Mesenchymal stem cell (in vitro differentiated cells and primary cell): ENCODE results near the gene MYL5.

Experiments
- DNase-seq: peaks from one replicate; pipeline ENCODE4 v3.0.0-alpha.2; 2013
- H2AFZ ChIP-seq: one replicate; pipeline ENCODE4 v1.6.1; 2013; ENCODE audit warnings: low read depth, mild to moderate bottlenecking, control low read depth, inconsistent platforms, low read length, moderate library complexity
- H2AK5ac ChIP-seq: 2 replicates; pipeline ENCODE4 v1.6.1; 2013; ENCODE audit warnings: low read length, moderate library complexity, mild to moderate bottlenecking, inconsistent platforms; ENCODE audit not compliant: severe bottlenecking
- H2BK120ac ChIP-seq: one replicate; pipeline ENCODE4 v1.6.1; 2013; ENCODE audit warnings: low read depth, mild to moderate bottlenecking, inconsistent platforms, low read length, moderate library complexity
- H2BK12ac ChIP-seq, 2 experiments: one replicate each; pipeline ENCODE4 v1.6.1; 2013; ENCODE audit warnings: inconsistent platforms in 2 of 2, low read length in 2 of 2, mild to moderate bottlenecking in 2 of 2, moderate library complexity in 2 of 2, control low read depth in 1 of 2
- H2BK15ac ChIP-seq: one replicate; pipeline ENCODE4 v1.6.1; 2013; ENCODE audit warnings: mild to moderate bottlenecking, low read depth, inconsistent platforms; ENCODE audit not compliant: poor library complexity, severe bottlenecking
- H2BK5ac ChIP-seq: 2 replicates; pipeline ENCODE4 v1.6.1; 2013; ENCODE audit warnings: low read depth, mild to moderate bottlenecking, low read length, control low read depth, inconsistent platforms; ENCODE audit not compliant: poor library complexity, severe bottlenecking
- H3K14ac ChIP-seq, 2 experiments: one replicate each; pipeline ENCODE4 v1.6.1; 2013; ENCODE audit warnings: inconsistent platforms in 2 of 2, low read length in 2 of 2, control low read depth in 1 of 2, mild to moderate bottlenecking in 1 of 2, moderate library complexity in 1 of 2
- H3K18ac ChIP-seq, 2 experiments: one replicate each; pipeline ENCODE4 v1.6.1; 2013; ENCODE audit warnings: inconsistent platforms in 2 of 2, low read length in 2 of 2, control low read depth in 1 of 2, low read depth in 1 of 2, mild to moderate bottlenecking in 1 of 2
- H3K23ac ChIP-seq, 2 experiments: one replicate each; pipeline ENCODE4 v1.6.1; 2013; ENCODE audit warnings: inconsistent platforms in 2 of 2, low read length in 2 of 2, mild to moderate bottlenecking in 2 of 2, moderate library complexity in 2 of 2, control low read depth in 1 of 2
- H3K27ac ChIP-seq: 2 replicates; pipeline ENCODE4 v1.5.1; 2013; ENCODE audit warnings: mild to moderate bottlenecking, moderate library complexity, low read length, control low read depth, inconsistent platforms; ENCODE audit not compliant: poor library complexity, severe bottlenecking
- H3K27me3 ChIP-seq, 2 experiments: 2 replicates each; pipeline versions ENCODE4 v1.6.1 to v1.7.0; 2013; ENCODE audit warnings: low read length in 2 of 2, mild to moderate bottlenecking in 2 of 2, moderate library complexity in 2 of 2, control low read depth in 1 of 2, inconsistent platforms in 1 of 2; ENCODE audit not compliant: control insufficient read depth in 1 of 2, insufficient read depth in 1 of 2
- H3K36me3 ChIP-seq, 2 experiments: 2 replicates each; pipeline versions ENCODE4 v1.6.1 to v1.7.0; 2013; ENCODE audit warnings: low read length in 2 of 2, control low read depth in 1 of 2, inconsistent platforms in 1 of 2, low read depth in 1 of 2, mild to moderate bottlenecking in 1 of 2; ENCODE audit not compliant: insufficient read depth in 2 of 2, control insufficient read depth in 1 of 2
- H3K4ac ChIP-seq, 2 experiments: one replicate each; pipeline ENCODE4 v1.6.1; 2013; ENCODE audit warnings: inconsistent platforms in 2 of 2, low read length in 2 of 2, mild to moderate bottlenecking in 2 of 2, moderate library complexity in 2 of 2, control low read depth in 1 of 2, low read depth in 1 of 2
- H3K4me1 ChIP-seq: 2 replicates; pipeline ENCODE4 v1.6.1; 2013; ENCODE audit warnings: low read depth, low read length, control low read depth; ENCODE audit not compliant: control insufficient read depth, insufficient read depth
- H3K4me2 ChIP-seq: 2 replicates; pipeline ENCODE4 v1.6.1; 2013; ENCODE audit warnings: low read length, mild to moderate bottlenecking, inconsistent platforms; ENCODE audit not compliant: poor library complexity, severe bottlenecking
- H3K4me3 ChIP-seq, 2 experiments: 2 replicates each; pipeline versions ENCODE4 v1.5.1 to v1.7.0; 2013; ENCODE audit warnings: low read length in 2 of 2, mild to moderate bottlenecking in 2 of 2, control low read depth in 1 of 2, low read depth in 1 of 2; ENCODE audit not compliant: insufficient read depth in 1 of 2
- H3K79me1 ChIP-seq: replicated peaks from 2 replicates; pipeline ENCODE4 v1.6.1; 2013; ENCODE audit warnings: mild to moderate bottlenecking, control low read depth, low read length, inconsistent platforms; ENCODE audit not compliant: poor library complexity, severe bottlenecking
- H3K9ac ChIP-seq: 2 replicates; pipeline ENCODE4 v1.7.0; 2013; ENCODE audit warnings: mild to moderate bottlenecking, low read length, moderate library complexity
- H3K9me3 ChIP-seq: 2 replicates; pipeline ENCODE4 v1.7.0; 2013; ENCODE audit warnings: mild to moderate bottlenecking, low read length; ENCODE audit not compliant: control insufficient read depth
- H4K8ac ChIP-seq: one replicate; pipeline ENCODE4 v1.6.1; 2013; ENCODE audit warnings: inconsistent platforms, mild to moderate bottlenecking, low read length, moderate library complexity
- H4K91ac ChIP-seq: one replicate; pipeline ENCODE4 v1.6.1; 2013; ENCODE audit warnings: mild to moderate bottlenecking, low read length, inconsistent platforms
- WGBS: methylation state at CpG from one replicate; pipeline ENCODE4 v1.1.7; 2013; ENCODE audit warnings: mixed read lengths; 5-methylcytosine and 5-hydroxymethylcytosine counted together

MYL5 gene

DNA sequence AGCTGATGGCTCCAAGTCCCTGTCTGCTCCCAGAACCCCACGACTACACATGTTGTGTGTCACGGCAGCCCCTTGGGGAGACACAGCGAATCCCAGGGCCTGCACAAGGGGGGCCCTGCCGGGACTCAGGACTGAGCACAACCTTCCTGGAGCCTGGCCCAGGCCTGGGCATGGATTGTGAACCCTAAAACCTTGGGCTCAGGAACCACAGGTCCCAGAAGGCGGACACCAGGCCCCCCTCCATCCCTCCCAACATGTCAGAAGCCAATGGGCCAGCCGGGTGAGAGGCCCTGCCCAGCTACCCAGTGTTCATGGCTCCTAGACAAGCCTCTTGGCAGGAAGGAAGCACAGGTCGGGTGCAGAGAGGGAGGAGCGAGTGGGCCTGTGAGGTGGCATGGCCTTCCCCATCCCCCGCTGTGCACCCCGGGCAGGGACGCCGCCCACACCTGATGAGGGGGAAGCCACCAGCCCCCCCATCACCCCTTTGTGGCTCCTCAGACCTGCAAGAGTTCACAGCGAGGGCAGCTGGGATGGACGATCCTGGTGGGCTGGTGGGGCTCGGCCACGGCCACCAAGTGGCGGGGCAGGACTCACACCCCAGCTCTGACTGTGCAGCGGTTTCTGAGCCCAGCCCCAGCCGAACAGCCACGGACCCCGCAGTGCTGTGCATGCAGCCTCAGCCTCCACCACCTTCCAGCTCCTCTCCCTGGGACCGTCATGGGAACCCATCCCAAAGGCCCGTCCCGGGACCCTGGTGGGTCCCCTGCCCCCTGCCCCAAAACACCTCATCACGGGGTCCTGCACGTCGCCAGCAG is 45.3 kb upstream of the MYL5 start:
- Histone ChIP-seq H2BK5ac (no peak overlapping the region), H4K91ac (no peak overlapping the region), H4K8ac (no peak overlapping the region), H3K4me3 (no peak overlapping the region), H3K36me3 (no peaks in the 10 kb centered on the region), H2BK15ac (no peak overlapping the region), H3K9me3 (peaks cover 11% of the 10 kb centered on the region), H3K14ac (no peak overlapping the region), H3K27ac (no peak overlapping the region), H2AK5ac (no peak overlapping the region), H3K4me2 (no peak overlapping the region), H2AFZ (no peak overlapping the region), H3K18ac (no peak overlapping the region), H2BK120ac (no peak overlapping the region), H3K9ac (no peak overlapping the region), H3K4me1 (peaks cover 20% of the 10 kb centered on the region), H3K4ac (no peak overlapping the region), H3K27me3 (peaks cover 20 to 23% of the 10 kb centered on the region in 2 experiments), H3K79me1 (no peaks in the 10 kb centered on the region), H2BK12ac (no peak overlapping the region), H3K23ac (no peak overlapping the region)
- DNase-seq = no peak
- 89% methylated on average over 25 of the region's 27 CpGs for WGBS

DNA sequence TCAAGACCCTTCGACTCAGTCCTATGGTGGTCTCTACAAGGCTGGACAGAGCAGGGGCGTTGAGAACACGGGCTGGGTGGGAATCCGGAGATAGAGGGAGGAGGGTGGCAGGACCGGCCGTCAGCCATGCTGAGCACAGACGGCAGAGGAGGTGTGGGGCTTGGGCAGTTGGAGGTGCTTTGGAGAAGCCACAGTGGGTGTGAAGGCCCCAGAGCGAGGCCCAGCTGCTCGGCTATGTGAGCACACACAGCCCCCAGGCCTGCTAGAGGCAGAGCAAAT is 44.8 kb upstream of the MYL5 start:
- Histone ChIP-seq H3K4me1 (peaks cover 15% of the 10 kb centered on the region), H2BK12ac (no peak overlapping the region)

GRCh38 chr4:629915-630641 is 44.3 kb upstream of the MYL5 start:
- H3K36me3 ChIP-seq = no peaks in the 10 kb centered on the region
- H3K27me3 ChIP-seq = peaks cover 16 to 23% of the 10 kb centered on the region in 2 experiments
- WGBS = 75% methylated on average over 20 of the region's 20 CpGs
- H2BK15ac ChIP-seq = no peak overlapping the region
- H3K27ac ChIP-seq = no peak overlapping the region
- no peak overlapping the region for H4K8ac ChIP-seq
- no peak overlapping the region for H3K4ac ChIP-seq
- no peaks in the 10 kb centered on the region for H3K79me1 ChIP-seq
- no peak overlapping the region for H2AK5ac ChIP-seq
- no peak overlapping the region for H2BK12ac ChIP-seq
- H3K9me3 ChIP-seq = peaks cover 11% of the 10 kb centered on the region
- H4K91ac ChIP-seq = no peak overlapping the region
- H2AFZ ChIP-seq = no peak overlapping the region
- no peak overlapping the region for H2BK120ac ChIP-seq
- no peak overlapping the region for H2BK5ac ChIP-seq
- H3K4me3 ChIP-seq = no peak overlapping the region
- no peak overlapping the region for H3K4me2 ChIP-seq
- no peak overlapping the region for H3K9ac ChIP-seq
- no peak overlapping the region for H3K18ac ChIP-seq
- H3K23ac ChIP-seq = no peak overlapping the region
- no peak for DNase-seq
- peaks cover 10% of the 10 kb centered on the region for H3K4me1 ChIP-seq
- H3K14ac ChIP-seq = no peak overlapping the region

More for the DNA sequence above, 44.8 kb upstream of the MYL5 start:
- no peak for DNase-seq
- no peak overlapping the region for H2BK15ac ChIP-seq
- no peak overlapping the region for H2AFZ ChIP-seq
- H4K8ac ChIP-seq = no peak overlapping the region
- no peaks in the 10 kb centered on the region for H3K36me3 ChIP-seq
- H3K27ac ChIP-seq = no peak overlapping the region
- H3K18ac ChIP-seq = no peak overlapping the region
- no peaks in the 10 kb centered on the region for H3K79me1 ChIP-seq
- WGBS = 82% methylated on average over 9 of the region's 9 CpGs
- H3K4ac ChIP-seq = no peak overlapping the region
- H2AK5ac ChIP-seq = no peak overlapping the region
- H3K4me3 ChIP-seq = no peak overlapping the region
- no peak overlapping the region for H2BK5ac ChIP-seq
- H3K4me2 ChIP-seq = no peak overlapping the region
- H3K23ac ChIP-seq = no peak overlapping the region
- H3K14ac ChIP-seq = no peak overlapping the region
- H3K27me3 ChIP-seq = peaks cover 18 to 23% of the 10 kb centered on the region in 2 experiments
- H3K9ac ChIP-seq = no peak overlapping the region
- no peak overlapping the region for H4K91ac ChIP-seq
- no peak overlapping the region for H2BK120ac ChIP-seq
- peaks cover 11% of the 10 kb centered on the region for H3K9me3 ChIP-seq

- no peak overlapping the region for H3K4me3 ChIP-seq
- no peak overlapping the region for H2AFZ ChIP-seq
- no peak for DNase-seq
- no peaks in the 10 kb centered on the region for H3K36me3 ChIP-seq
- H2BK120ac ChIP-seq = no peak overlapping the region
- no peak overlapping the region for H2BK5ac ChIP-seq
- H2BK12ac ChIP-seq = no peak overlapping the region
- no peak overlapping the region for H3K4me2 ChIP-seq
- peaks cover 4% of the 10 kb centered on the region for H3K4me1 ChIP-seq
- H4K8ac ChIP-seq = no peak overlapping the region
- no peak overlapping the region for H3K27ac ChIP-seq
- H3K9me3 ChIP-seq = peaks cover 11% of the 10 kb centered on the region
- H3K18ac ChIP-seq = no peak overlapping the region
- no peak overlapping the region for H3K23ac ChIP-seq
- H2AK5ac ChIP-seq = no peak overlapping the region
- no peak overlapping the region for H3K4ac ChIP-seq
- H4K91ac ChIP-seq = no peak overlapping the region
- no peak overlapping the region for H3K9ac ChIP-seq
- H2BK15ac ChIP-seq = no peak overlapping the region
- H3K27me3 ChIP-seq = peaks cover 16 to 23% of the 10 kb centered on the region in 2 experiments
- no peaks in the 10 kb centered on the region for H3K79me1 ChIP-seq
- no peak overlapping the region for H3K14ac ChIP-seq
- WGBS = 79% methylated on average over 9 of the region's 9 CpGs
These were observed 43.7 kb upstream of the MYL5 start for GRCh38 chr4:630656-631055.
